HG02678 (cell line): ENCODE data around the gene MIGA2.
A peak's percentile ranks its signal among the peaks of the same experiment; 100 is the strongest.

Experiments used
- ATAC-seq: cut with Tn5 transposase; IDR thresholded peaks from one replicate; pipeline ENCODE4 v1.9.1; 2021; ENCODE audit warnings: mild to moderate bottlenecking, moderate library complexity; ENCODE audit not compliant: unreplicated experiment

MIGA2 gene

DNA sequence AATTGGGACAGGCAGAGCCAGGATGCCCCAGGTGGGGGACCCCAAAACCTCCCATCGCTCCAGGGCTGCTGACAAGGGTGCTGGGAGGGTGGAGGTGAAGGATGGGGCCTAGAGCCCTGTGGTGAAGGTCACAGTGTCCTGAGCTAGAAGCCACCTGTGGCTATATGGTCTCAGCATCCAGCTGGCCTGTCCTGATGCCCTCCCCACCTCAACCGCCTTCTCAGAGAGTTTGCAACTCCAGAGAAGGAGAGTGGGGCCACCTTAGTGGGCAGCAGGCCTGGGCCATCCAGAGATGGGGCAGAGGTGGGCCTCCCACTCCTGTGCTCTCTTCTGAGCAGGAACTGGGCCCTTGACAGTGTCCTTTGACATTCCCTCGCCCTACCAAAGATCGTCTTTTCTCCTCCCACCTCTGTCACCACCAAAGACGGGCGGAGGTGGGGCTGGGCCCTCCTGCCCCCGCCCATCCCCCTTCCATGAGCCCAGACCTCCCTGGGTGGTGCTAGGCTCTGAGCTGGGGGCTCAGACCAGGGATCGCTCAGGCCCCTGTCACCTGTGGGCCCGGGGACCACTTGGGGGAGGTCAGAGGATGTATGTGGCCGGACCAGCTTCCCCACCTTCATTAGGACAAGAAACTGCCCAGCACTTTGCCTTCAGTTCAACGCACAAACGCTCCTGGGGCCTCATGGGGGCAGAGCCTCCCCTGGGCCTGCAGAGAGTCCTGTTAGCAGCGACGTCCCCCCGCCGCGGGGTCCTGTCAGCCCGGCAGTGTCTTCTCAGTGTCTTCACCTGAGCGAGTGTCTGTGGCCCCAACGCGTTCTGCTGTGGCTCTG, 34.5 kb downstream of the MIGA2 start:
- ATAC-seq, result no peak

DNA sequence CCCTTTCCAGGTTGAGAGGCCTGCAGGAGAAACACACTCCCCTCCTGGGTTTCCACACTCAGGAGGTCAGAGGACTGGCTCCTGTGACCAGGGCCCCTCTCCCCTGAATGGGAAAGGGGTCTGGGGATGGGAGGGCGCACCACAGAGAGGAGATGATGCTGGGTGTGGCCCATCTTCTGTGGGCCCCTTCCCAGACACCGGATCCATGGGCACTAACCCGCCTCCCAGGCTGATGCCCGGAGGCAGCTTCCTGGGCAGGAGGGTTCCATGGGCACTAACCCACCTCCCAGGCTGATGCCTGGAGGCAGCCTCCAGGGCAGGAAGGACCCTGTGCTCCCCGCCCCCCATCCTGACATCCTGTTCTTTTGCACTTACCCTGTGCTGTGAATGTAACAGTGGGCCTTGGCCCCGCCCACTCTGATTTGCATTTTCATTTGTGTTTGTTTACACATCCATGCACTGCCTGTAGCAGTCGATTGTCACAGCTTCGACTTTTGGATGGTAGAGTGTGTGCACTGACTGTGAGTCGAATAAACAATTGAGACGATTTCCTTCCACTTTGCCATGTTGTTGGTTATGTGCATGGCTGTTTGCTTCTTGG, 35.2 kb downstream of the MIGA2 start:
- ATAC-seq, result no peak

DNA sequence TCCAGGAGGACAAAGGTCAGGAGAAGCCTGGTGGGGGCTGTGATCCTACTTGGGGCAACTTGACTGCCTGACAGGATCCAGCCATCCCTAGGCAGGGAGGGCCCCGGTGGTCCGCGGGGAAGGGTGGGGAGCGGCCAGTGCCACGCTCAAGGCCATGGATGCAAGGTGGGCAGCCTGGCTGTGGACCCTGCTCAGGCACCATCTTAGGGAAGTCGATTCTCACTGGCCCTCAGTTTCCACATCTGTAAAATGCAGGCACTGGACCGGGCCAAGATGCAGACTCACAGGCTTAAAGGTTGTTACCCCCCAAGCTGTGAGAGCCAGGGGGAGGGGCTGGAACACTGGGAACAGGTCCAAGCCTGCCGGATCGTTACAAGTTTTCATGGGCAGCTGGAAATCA, 35.7 kb downstream of the MIGA2 start:
- ATAC-seq, result no peak

DNA sequence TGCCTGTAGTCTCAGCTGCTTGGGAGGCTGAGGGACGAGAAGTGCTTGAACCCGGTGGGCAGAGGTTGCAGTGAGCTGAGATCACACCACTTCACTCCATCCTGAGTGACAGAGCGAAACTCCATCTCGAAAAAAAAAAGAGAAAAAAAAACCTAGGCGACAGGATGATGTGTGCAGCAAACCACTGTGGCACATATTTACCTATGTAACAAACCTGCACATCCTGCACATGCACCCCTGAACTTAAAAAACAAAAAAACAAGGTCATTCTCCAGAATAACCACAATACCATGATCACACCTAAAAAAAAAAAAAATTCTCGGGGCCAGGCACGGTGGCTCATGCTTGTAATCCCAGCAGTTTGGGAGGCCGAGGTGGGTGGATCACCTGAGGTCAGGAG, 37.0 kb downstream of the MIGA2 start:
- no peak for ATAC-seq

DNA sequence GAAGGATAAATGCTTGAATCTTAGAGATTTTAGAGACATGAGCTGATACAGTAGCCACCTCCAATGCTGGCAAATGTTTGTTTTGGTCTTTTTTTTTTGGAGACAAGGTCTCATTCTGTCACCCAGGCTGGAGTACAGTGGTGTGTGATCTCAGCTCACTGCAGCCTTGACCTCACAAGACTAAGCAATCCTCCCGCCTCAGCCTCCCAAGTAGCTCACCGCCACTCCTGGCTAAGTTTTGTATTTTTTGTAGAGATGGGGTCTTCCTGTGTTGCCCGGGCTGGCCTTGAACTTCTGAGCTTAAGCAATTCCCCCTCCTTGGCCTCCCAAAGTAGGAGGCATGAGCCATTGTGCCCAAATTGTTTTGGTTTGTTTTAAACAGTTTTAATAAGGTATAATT, 37.7 kb downstream of the MIGA2 start:
- ATAC-seq, result no peak

DNA sequence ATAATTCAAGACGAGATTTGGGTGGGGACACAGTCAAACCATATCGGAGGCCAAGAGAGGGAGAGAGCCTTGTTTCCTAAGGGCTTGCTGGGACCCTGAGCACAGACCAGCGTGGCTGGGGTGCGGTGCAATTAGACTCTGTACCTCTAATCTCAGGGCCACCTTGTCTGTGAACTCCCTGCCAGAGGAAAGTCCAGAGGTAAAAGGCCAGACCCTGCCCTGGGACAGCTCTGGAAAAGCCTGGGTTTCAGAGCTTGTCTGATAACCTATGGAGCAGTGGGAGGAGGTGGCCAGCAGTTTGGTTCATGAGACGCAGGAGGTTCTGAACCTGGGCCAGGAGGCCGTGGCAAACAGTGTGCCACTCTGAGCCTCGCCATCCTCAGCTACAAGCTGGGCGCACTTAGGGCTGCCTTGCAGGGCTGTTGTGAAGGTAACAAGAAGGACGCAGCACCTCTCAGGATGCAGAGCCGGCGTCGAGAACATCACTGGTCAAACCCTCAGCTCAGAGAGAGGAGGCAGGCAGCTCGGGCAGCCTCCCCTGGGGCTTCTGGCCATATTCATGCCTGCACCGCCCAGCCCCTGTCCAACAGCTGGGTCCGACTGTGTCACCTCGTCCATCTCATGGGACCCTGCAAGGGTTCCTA, 39.7 kb downstream of the MIGA2 start:
- no peak for ATAC-seq

DNA sequence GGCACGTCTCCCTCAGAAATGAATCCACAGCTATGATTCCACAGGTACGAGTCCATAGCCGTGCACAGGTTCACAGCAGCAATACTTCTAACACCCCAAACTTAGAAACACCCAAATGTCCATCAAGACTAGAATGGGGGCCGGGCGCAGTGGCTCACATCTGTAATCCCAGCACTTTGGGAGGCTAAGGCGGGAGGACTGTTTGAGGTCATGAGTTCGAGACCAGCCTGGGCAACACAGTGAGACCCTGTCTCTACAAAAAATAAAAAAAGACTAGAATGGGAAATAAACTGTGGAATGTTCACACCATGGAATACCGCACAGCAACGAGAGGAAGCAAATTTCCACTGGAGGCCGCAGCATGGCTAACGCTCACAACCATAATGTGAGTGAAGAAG, 40.2 kb downstream of the MIGA2 start:
- ATAC-seq, result no peak

DNA sequence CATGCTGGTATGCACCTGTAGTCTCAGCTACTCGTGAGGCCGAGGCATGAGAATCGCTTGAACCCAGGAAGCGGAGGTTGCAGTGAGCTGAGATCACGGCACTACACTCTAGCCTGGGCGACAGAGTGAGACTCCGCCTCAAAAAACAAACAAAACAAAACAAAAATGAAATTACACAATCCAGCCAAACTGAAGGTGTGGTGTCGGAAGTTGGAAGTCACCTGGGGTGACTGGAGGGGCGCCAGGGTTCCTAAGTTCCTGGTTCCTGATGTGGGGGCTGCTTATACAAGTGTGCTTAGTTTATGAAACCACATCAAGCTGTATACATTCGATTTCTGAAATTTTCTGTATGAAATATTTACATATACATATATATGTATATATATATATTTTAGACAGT, 40.8 kb downstream of the MIGA2 start:
- ATAC-seq, result no peak

DNA sequence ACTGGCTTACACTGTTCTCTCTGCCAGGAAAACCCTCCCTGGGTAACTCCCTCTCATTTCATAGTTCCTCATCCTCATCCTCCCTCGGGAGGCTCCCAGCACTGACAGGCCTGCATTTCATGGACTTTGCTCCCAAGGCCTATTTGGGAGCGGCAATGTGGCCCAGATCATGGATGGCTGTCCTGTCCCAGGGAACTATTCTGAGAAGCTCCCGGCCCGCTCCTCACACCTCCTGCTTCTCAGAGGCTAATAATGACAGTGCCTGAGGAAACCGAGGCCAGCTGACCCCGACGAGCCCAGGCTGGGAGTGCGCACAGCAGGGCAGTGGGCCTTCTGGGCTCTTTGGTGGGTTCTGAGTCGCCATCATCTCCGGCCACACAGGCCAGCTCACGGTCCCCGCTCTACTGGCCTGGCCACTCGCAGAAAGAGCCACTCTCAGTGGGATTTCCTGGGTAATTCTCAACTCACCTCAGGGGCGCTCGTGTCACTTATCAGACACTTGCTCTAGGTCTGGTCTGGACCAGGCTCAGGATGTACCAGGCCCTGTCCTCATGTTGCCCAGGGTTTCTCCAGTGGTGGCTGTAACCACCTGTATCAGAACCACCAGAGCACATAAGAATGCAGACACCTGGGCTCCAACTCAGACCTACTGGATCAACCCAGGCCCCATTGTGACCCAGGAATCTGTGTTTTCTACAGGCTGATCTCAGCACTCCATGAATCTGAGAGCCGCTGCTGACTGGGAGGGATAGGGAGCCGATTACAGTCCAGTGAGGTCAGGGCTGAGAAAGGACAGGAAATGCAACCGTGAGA, 42.5 kb downstream of the MIGA2 start:
- no peak for ATAC-seq

DNA sequence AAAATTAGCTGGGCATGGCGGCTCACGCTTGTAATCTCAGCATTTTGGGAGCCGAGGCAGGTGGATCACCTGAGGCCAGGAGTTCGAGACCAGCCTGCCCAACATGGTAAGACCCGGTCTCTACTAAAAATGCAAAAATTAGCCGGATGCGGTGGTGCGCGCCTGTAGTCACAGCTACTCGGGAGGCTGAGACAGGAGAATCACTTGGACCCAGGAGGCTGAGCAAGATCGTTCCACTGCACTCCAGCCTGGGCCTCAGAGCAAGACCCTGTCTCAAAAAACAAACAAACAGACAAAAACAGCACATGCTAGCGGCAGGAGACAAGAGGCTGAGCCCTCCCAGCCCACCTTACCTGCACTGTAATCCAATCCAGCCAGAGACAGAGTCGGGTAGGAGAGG, 43.4 kb downstream of the MIGA2 start:
- ATAC-seq, result no peak

DNA sequence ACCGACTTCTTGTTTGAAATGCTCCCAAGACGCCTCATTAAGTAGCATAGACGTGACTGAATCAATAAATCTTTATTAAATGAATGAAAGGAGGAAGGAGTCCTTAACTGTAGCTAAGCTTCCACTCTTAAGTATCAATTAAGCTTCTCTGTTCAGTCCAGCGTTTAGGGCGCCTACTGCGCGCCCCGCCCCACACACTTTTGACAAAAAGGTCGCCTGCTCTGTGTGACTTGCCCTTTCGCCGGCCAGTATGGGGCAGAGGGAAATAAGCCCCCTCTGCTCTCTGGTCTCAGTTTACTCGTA, 43.8 kb downstream of the MIGA2 start:
- no peak for ATAC-seq

DNA sequence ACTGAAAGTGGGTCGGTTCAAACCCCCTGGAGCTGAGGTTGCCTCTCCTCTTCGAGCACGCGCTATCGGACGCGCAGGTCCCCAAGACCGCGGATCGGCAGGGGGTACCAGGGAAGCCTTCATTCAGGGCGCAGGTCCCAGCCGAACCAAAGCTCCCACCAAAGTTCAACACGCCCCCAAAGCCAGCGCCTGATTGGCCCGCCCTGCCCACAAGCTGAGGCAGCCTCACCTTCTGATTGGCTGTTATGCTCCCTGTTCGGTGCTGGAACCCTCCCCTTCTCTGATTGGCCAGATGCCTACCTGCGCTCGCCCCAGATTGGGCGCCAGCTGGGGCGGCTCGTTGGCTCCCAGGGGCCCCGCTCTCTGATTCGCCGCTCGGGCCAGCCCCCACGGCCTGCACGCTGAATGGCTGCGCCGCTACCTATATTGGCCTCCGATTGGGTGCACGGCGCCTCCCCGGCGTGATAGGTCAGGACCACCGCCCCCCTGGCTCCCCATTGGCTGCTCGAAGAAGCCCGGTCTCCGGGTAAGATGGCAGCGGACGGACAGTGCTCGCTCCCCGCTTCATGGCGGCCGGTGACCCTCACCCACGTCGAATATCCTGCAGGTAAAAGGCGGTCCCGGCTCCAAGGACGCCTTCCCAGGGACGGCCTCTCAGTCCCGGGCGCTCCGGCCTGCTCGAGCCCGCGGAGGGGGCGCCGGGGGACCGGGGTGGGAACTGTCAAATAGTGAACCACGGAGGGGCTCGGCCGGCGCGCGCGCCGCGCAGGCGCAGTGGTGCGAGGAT, 44.4 kb downstream of the MIGA2 start, which contains the start of gene DOLPP1:
Gene DOLPP1 (plus strand): TSS at position 511 of the 787 bp plus-strand sequence. CDS start 21 bp downstream, at position 532.
- ATAC-seq, result peak; percentile 91

DNA sequence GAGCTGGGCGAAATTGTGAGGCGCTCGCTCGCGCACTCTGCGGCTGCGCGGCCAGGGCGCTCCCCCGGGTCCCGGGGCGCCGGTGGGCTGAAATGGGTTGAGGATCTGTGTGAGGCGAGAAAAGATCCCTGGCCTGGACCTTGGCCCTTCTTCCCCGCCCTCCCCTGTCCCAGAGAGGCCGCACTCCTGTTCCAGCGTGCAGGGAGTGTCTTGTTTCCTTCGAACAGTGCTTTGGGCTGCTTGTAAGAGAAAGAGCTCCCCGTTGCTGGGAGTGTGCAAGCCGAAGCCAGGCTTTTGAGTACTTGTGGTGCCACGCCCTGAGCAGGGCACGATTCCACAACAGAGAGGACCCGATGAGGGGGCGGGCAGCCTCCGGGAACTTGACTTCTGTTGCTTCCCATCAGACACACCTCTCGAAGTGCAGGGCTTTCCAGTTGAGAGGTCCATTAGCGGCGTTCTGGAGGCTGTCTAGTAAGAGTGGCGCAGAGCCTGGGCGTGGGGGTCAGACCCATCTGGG, 45.0 kb downstream of the MIGA2 start:
- no peak for ATAC-seq

DNA sequence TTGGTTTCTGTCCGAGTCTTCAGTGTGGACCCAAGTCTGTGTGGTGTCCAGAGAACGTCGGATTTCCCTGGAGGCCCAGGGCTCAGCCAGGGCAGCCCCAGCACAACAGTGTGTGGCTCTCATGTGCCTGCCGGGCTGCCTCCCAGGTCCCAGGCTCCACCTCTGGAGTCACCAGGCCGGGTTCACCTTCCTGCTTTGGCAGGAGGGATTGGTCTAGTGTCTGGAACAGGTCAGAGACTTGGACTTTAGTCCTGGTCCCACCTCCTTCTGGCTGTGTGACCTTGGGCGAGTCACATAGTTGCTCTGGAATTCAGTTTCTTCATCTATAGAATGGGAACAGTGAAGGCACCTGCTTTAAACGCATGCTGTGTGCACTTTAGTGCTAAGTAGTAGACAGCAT, 47.7 kb downstream of the MIGA2 start:
- ATAC-seq, result no peak

DNA sequence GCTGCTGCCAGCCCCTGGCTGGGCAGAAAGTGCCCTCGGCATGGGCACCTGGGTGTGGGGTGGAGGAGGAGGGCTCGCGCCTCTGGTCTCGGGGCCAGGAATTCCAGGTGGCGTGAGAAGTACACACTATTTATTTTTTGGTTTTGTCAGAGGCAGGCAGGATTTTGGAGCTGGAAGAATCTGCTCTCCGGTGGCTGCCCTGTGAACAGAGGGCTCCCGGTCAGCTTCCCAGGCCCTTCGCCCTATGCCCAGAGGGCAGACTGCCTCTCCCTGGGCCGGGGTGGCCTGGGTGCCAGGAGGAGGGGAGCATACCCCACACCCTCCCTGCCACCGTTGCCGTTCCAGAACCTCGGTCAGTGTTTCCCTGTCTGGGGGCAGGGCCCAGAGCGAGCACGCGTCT, 52.8 kb downstream of the MIGA2 start:
- ATAC-seq, result no peak

DNA sequence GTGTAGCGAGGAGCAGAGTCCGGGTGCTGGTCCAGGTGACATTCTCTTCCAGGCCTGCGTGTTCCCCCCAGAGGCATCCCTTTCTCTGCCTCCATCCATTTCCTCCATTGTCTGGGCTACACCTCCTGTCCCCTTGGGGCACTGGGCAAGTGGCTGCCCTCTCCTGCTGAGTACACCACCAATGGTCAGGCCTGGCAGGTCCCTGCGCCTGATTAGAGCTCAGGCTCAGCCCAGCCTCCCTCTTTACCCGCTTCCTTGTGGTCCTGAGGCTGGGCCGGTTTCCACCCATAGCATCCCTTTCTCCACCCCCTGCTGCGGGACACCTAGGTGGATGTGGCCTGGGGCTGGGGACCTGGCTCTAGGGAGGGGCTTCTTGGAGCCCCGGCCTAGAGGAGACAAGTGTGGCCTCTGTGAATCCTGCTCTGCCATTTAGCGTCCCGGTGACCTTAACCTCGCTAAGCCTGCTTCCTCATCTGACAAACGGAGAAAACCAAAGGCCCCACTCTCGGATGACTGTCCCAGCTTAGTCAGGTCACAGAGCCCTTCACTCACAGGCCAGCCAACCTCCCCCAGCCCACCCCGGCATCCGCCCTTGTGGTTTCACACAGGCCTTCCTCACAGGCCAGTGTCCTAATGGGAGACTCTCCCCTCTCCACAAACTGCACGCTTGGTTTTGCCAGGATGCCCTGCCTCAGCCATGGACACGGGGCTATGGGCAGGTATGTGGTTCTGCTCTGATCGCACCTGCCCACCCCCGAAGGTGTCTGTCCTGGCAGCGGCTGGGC, 57.4 kb downstream of the MIGA2 start:
- ATAC-seq, result no peak

DNA sequence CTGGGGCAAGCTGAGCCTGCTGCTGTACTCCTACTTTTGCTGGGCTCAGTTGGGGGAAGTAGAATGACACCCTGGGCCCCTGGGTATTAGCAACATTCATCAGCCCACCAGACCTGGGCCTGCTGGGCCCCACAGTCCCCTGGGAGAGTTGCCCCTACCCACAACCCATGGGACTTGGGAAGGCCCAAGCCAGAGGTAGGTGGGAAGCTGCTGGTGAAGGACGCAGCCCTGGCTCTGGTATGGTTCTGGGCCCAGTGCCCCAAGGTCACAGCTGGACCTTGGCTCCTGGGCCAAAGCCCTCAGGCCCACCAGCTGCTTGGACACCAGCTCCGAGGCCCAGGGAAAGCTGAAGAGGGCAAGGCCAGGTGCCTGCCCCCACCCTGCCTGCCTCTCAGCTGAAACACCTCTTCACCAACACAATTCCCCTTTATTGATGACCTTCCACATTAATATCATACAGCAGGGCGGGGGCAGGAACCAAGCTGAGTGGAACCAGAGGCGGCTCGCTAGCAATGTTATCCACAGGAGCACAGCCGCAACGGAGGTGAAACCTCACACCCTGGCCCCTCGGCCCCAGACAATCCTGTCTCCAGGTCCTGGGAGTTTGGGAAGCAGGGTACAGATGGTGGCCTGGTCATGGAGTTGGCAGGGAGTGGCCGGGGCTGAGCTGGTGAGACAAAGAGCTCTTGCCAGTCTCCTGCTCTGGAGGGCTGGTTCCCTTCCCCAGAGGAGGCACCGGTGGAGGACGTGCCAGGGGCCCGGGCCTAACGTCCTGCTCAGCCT, 58.2 kb downstream of the MIGA2 start:
- no peak for ATAC-seq

DNA sequence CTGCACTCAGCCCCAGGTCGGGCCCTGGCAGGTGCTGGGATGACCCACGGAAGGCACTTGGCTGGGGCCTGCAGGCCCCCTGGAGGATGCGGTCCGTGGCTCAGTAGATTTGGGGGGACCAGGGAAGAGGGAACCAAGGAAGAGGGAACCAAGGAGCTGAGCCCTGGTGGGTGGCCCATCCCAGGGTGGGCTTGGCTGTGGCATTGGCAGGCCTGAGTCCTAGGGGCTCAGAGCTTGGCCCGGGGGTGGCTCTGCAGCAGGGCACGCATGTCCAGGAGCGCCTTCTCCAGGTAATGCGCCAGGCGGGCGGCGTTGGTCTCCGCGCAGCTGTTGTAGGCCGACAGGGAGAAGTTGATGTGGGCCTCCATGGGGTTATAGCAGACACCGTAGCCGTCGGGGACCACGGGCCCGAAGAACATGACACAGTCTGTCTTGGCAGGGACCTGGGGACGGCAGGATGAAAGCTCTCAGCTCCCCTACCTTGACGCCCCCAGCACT, 58.8 kb downstream of the MIGA2 start:
- ATAC-seq, result no peak

DNA sequence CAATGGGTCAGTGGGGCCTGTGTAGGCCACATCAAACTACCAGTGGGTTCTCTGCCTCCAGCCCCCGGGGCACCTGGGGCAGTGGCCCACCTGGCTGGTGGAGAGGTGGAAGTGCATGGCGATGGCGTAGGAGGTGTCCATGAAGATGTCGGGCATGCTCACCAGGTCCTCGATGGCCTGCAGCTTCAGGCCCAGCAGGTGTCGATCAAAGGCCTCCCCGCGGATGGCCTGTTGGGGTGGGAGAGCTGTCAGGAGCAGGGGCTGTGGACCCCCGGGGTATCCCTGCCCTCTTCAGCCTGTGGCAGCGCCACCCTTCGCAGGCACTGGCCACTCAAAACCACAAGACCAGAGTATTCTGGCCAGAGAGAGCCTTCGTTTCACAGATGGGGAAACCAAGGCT, 59.5 kb downstream of the MIGA2 start:
- ATAC-seq, result no peak
